Measurements from ENCODE around the gene C9.
A peak's percentile ranks its signal among the peaks of the same experiment; 100 is the strongest.

Gene C9

GRCh38 chr5:39364367-39364766 is at the start of gene C9:
TSS of gene C9 (minus strand) at chr5:39364495. CDS start at chr5:39364464, 31 bp downstream.
- H3K27ac ChIP-seq (ENCODE audit: poor library complexity, severe bottlenecking), result no peak within 1 kb of the TSS
- H3K9me3 ChIP-seq (ENCODE audit: severe bottlenecking), result no peaks in the 10 kb centered on the region
- ATAC-seq (ENCODE audit: low read depth), result no peak
- H3K4me1 ChIP-seq (ENCODE audit: insufficient read depth, poor library complexity, severe bottlenecking), result peaks cover 18% of the 10 kb centered on the region
- H3K27me3 ChIP-seq (ENCODE audit: insufficient read depth, poor library complexity, severe bottlenecking), result no peaks in the 10 kb centered on the region
- no peak within 1 kb of the TSS for H3K4me3 ChIP-seq (ENCODE audit: severe bottlenecking)
- DNase-seq (ENCODE audit: low spot score), result no peak
- H3K36me3 ChIP-seq (ENCODE audit: low read depth), result no peaks in the 10 kb centered on the region
- TF ChIP-seq CTCF (IDR thresholded peaks at IDR 0.05; ENCODE audit: poor library complexity, severe bottlenecking), result no peak

GRCh38 chr5:39413771-39414170 is 49.5 kb upstream of the C9 start:
- ATAC-seq (ENCODE audit: low read depth) (no peak), DNase-seq (ENCODE audit: low spot score) (no peak)
- Histone ChIP-seq H3K9me3 (ENCODE audit: severe bottlenecking) (no peaks in the 10 kb centered on the region), H3K4me1 (ENCODE audit: insufficient read depth, poor library complexity, severe bottlenecking) (peaks cover 27% of the 10 kb centered on the region), H3K27me3 (ENCODE audit: insufficient read depth, poor library complexity, severe bottlenecking) (no peaks in the 10 kb centered on the region), H3K36me3 (ENCODE audit: low read depth) (no peaks in the 10 kb centered on the region), H3K4me3 (ENCODE audit: severe bottlenecking) (no peak overlapping the region), H3K27ac (ENCODE audit: poor library complexity, severe bottlenecking) (no peak overlapping the region)
- TF ChIP-seq CTCF (IDR thresholded peaks at IDR 0.05; ENCODE audit: poor library complexity, severe bottlenecking), result no peak

- H3K4me1 ChIP-seq (ENCODE audit: insufficient read depth, poor library complexity, severe bottlenecking), result peaks cover 27% of the 10 kb centered on the region
Measured at GRCh38 chr5:39412721-39413394, 48.6 kb upstream of the C9 start.

GRCh38 chr5:39411985-39412384 is 47.7 kb upstream of the C9 start:
- DNase-seq (ENCODE audit: low spot score), result no peak
- peaks cover 27% of the 10 kb centered on the region for H3K4me1 ChIP-seq (ENCODE audit: insufficient read depth, poor library complexity, severe bottlenecking)
- H3K9me3 ChIP-seq (ENCODE audit: severe bottlenecking), result no peaks in the 10 kb centered on the region
- no peak overlapping the region for H3K4me3 ChIP-seq (ENCODE audit: severe bottlenecking)
- H3K36me3 ChIP-seq (ENCODE audit: low read depth), result no peaks in the 10 kb centered on the region
- no peak for ATAC-seq (ENCODE audit: low read depth)
- TF ChIP-seq CTCF (IDR thresholded peaks at IDR 0.05; ENCODE audit: poor library complexity, severe bottlenecking), result no peak
- no peak overlapping the region for H3K27ac ChIP-seq (ENCODE audit: poor library complexity, severe bottlenecking)
- H3K27me3 ChIP-seq (ENCODE audit: insufficient read depth, poor library complexity, severe bottlenecking), result no peaks in the 10 kb centered on the region

More at GRCh38 chr5:39412721-39413394, 48.6 kb upstream of the C9 start:
- no peaks in the 10 kb centered on the region for H3K36me3 ChIP-seq (ENCODE audit: low read depth)
- no peak for TF ChIP-seq CTCF (IDR thresholded peaks at IDR 0.05; ENCODE audit: poor library complexity, severe bottlenecking)
- no peak overlapping the region for H3K27ac ChIP-seq (ENCODE audit: poor library complexity, severe bottlenecking)
- no peak overlapping the region for H3K4me3 ChIP-seq (ENCODE audit: severe bottlenecking)
- ATAC-seq (ENCODE audit: low read depth) (peak; percentile 62), DNase-seq (ENCODE audit: low spot score) (no peak)
- no peaks in the 10 kb centered on the region for H3K27me3 ChIP-seq (ENCODE audit: insufficient read depth, poor library complexity, severe bottlenecking)
- H3K9me3 ChIP-seq (ENCODE audit: severe bottlenecking), result no peaks in the 10 kb centered on the region

- no peak overlapping the region for H3K27ac ChIP-seq (ENCODE audit: poor library complexity, severe bottlenecking)
- no peak for DNase-seq (ENCODE audit: low spot score)
Measured at GRCh38 chr5:39411061-39411460, 46.8 kb upstream of the C9 start.

More at GRCh38 chr5:39411061-39411460, 46.8 kb upstream of the C9 start:
- TF ChIP-seq CTCF (IDR thresholded peaks at IDR 0.05; ENCODE audit: poor library complexity, severe bottlenecking), result no peak
- Histone ChIP-seq H3K4me1 (ENCODE audit: insufficient read depth, poor library complexity, severe bottlenecking) (peaks cover 27% of the 10 kb centered on the region), H3K27me3 (ENCODE audit: insufficient read depth, poor library complexity, severe bottlenecking) (no peaks in the 10 kb centered on the region), H3K36me3 (ENCODE audit: low read depth) (no peaks in the 10 kb centered on the region), H3K4me3 (ENCODE audit: severe bottlenecking) (no peak overlapping the region), H3K9me3 (ENCODE audit: severe bottlenecking) (no peaks in the 10 kb centered on the region)
- peak; percentile 85 for ATAC-seq (ENCODE audit: low read depth)
